WTC11 (cell line): Measurements from ENCODE around the gene EXD3. TPM values are rescaled to one million over a fixed set of nuclear protein-coding genes. Genes with fewer than 3 reads are reported as not detected.

Experiments used
- ATAC-seq: fragments of 200-7000 bp; cut with Tn5 transposase; 2 replicates; pipeline ENCODE4 v1.10.0; 2021; ENCODE audit warnings: mild to moderate bottlenecking, moderate library complexity
- CTCF ChIA-PET: fragments of 300-600 bp; sonication (Branson Sonifier 250); formaldehyde crosslinking; loops from one replicate; lab custom pipeline; 2021; ENCODE audit warnings: antibody characterized with exemption; lab: Charles Lee
- POLR2A ChIA-PET: fragments of 350-600 bp; sonication (Branson Sonifier 250); formaldehyde crosslinking; loops from one replicate; lab custom pipeline; 2021; ENCODE audit warnings: antibody characterized with exemption; lab: Charles Lee
- DNase-seq: peaks from one replicate; pipeline ENCODE4 v3.0.0; 2021; ENCODE audit warnings: low spot score
- H3K27ac Mint-ChIP-seq: 2 replicates; pipeline ENCODE4 v1.8.0; 2021; ENCODE audit warnings: mixed read lengths
- H3K27me3 Mint-ChIP-seq: 2 replicates; pipeline ENCODE4 v1.8.0; 2021; ENCODE audit warnings: low read depth, mild to moderate bottlenecking, moderate library complexity, mixed read lengths
- H3K36me3 Mint-ChIP-seq: 2 replicates; pipeline ENCODE4 v1.8.0; 2021; ENCODE audit warnings: mixed read lengths
- H3K4me1 Mint-ChIP-seq: 2 replicates; pipeline ENCODE4 v1.8.0; 2022; ENCODE audit warnings: mixed read lengths
- H3K4me3 Mint-ChIP-seq: 2 replicates; pipeline ENCODE4 v1.8.0; 2021; ENCODE audit warnings: mild to moderate bottlenecking, moderate library complexity, mixed read lengths
- H3K9me3 Mint-ChIP-seq: 2 replicates; pipeline ENCODE4 v1.8.0; 2021; ENCODE audit warnings: mixed read lengths
- ATF1 ChIP-seq: sonication (generic); formaldehyde crosslinking; IDR thresholded peaks from 2 replicates; pipeline ENCODE4 v1.8.1; 2023; ENCODE audit warnings: mild to moderate bottlenecking, moderate library complexity, missing genetic modification reagents
- E2F5 ChIP-seq: sonication (generic); formaldehyde crosslinking; IDR thresholded peaks from 2 replicates; pipeline ENCODE4 v1.8.1; 2022; ENCODE audit warnings: mild to moderate bottlenecking, moderate library complexity, missing genetic modification reagents
- ESRRA ChIP-seq: sonication (generic); formaldehyde crosslinking; IDR thresholded peaks from 2 replicates; pipeline ENCODE4 v1.8.1; 2022; ENCODE audit warnings: mild to moderate bottlenecking, missing genetic modification reagents, borderline replicate concordance
- KAT7 ChIP-seq: sonication (generic); formaldehyde crosslinking; IDR thresholded peaks from 2 replicates; pipeline ENCODE4 v1.8.1; 2023; ENCODE audit warnings: missing genetic modification reagents, mild to moderate bottlenecking, borderline replicate concordance
- NR1H2 ChIP-seq: sonication (generic); formaldehyde crosslinking; IDR thresholded peaks from 2 replicates; pipeline ENCODE4 v1.9.0; 2021; ENCODE audit warnings: mild to moderate bottlenecking, moderate library complexity, missing genetic modification reagents
- OVOL2 ChIP-seq: fragments of 250-450 bp; sonication (Bioruptor Pico); IDR thresholded peaks from 2 replicates; pipeline ENCODE4 v1.9.0; 2021; ENCODE audit warnings: mild to moderate bottlenecking, borderline replicate concordance
- SOX15 ChIP-seq: fragments of 250-450 bp; sonication (Bioruptor Pico); IDR thresholded peaks from 2 replicates; pipeline ENCODE4 v1.9.0; 2021; ENCODE audit warnings: mild to moderate bottlenecking
- USF2 ChIP-seq: sonication (generic); formaldehyde crosslinking; IDR thresholded peaks from 2 replicates; pipeline ENCODE4 v1.8.1; 2023; ENCODE audit warnings: mild to moderate bottlenecking, missing genetic modification reagents, moderate library complexity
- ZNF121 ChIP-seq: sonication (generic); formaldehyde crosslinking; IDR thresholded peaks from 2 replicates; pipeline ENCODE4 v1.8.0; 2023; ENCODE audit warnings: missing genetic modification reagents
- ZNF263 ChIP-seq: sonication (generic); formaldehyde crosslinking; IDR thresholded peaks from 2 replicates; pipeline ENCODE4 v1.8.1; 2022; ENCODE audit warnings: low read depth, mild to moderate bottlenecking, moderate library complexity, missing genetic modification reagents
- ZNF671 ChIP-seq: fragments of 250-450 bp; sonication (Bioruptor Pico); IDR thresholded peaks from 2 replicates; pipeline ENCODE4 v1.8.0; 2021; ENCODE audit warnings: mild to moderate bottlenecking
- total RNA-seq: library from RNA; stranded (reverse); gene quantifications from 3 replicates; pipeline ENCODE4 v1.2.3, GENCODE V29; 2021
- TF ChIP-seq, protein P1 (sequence below): sonication (generic); formaldehyde crosslinking; conservative IDR thresholded peaks from 2 replicates; pipeline ENCODE4 v1.8.1; 2022; ENCODE audit warnings: mild to moderate bottlenecking, missing genetic modification reagents
- TF ChIP-seq, protein P2 (sequence below): sonication (generic); formaldehyde crosslinking; IDR thresholded peaks from 2 replicates; pipeline ENCODE4 v1.8.1; 2023; ENCODE audit warnings: mild to moderate bottlenecking, missing genetic modification reagents
- TF ChIP-seq, protein P3 (sequence below): sonication (generic); formaldehyde crosslinking; IDR thresholded peaks from 2 replicates; pipeline ENCODE4 v1.8.1; 2022; ENCODE audit warnings: missing genetic modification reagents, borderline replicate concordance
- TF ChIP-seq, protein P4 (sequence below): fragments of 250-450 bp; sonication (Bioruptor Pico); IDR thresholded peaks from 2 replicates; pipeline ENCODE4 v1.9.0; 2021; ENCODE audit warnings: mild to moderate bottlenecking

EXD3 gene
- total RNA-seq, 1 experiment from 2014 or later = 21.2 TPM

- H3K27me3 Mint-ChIP-seq = no peaks in the 10 kb centered on the region
- no peak for ATAC-seq
- no peaks in the 10 kb centered on the region for H3K4me1 Mint-ChIP-seq
- no peak overlapping the region for H3K27ac Mint-ChIP-seq
- H3K36me3 Mint-ChIP-seq = no peaks in the 10 kb centered on the region
- H3K9me3 Mint-ChIP-seq = no peaks in the 10 kb centered on the region
- no peak for DNase-seq
- CTCF ChIA-PET = interaction anchor here (0.7 to 2.1 kb wide), 6 partner anchors 22 to 118 kb away, joined by 3 to 7 read pairs (median 4); partner anchors contain the start of genes EXD3, NRARP and TOR4A
- POLR2A ChIA-PET = no interaction called here
- H3K4me3 Mint-ChIP-seq = no peak overlapping the region
- TF ChIP-seq USF2 (CRISPR knock-in tag) (no peak), ZNF121 (CRISPR knock-in tag) (no peak)
Measured at GRCh38 chr9:137395666-137396010, 27.3 kb downstream of the EXD3 start.

DNA sequence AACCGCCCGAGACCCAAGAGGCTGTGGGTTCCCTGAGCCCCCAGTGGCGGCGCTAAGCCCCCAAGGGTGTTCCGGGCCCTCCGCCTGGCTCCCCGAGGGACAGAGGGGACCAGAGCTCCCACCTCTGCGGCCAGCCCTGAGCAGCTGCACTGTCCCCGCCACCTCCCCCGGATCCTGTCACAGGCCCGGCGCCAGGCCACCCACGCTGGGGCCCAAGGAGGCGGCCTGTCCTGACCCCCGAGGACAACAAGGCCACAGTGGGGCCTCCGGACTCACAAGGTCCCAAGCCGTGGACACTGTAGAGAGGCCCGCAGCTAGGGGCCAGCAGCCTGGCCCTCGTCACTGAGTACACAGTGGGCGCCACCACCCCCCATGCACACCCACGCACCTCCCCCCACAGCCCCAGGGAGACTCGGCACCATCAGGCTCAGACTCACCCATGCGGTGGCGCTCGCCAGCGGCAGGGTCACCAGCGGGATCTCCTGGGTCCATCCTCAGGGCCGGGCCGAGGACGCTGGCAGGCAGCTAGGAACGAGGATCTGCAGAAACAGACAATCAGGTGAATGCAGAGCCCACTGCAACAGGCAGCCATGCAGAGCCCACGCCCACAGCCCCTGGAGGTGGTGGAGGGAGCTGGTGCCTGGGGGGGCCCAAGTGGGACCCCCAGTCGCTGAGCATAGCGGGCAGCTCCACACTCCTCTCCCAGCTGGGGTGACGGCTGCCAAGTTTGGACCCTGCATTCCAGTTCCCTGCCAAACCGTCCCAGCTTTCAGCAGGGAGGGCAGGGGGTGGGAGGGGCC, 27.9 kb downstream of the EXD3 start:
- TF ChIP-seq, protein P1, sequence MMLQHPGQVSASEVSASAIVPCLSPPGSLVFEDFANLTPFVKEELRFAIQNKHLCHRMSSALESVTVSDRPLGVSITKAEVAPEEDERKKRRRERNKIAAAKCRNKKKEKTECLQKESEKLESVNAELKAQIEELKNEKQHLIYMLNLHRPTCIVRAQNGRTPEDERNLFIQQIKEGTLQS = no peak
- no peak for TF ChIP-seq OVOL2
- TF ChIP-seq, protein P2, sequence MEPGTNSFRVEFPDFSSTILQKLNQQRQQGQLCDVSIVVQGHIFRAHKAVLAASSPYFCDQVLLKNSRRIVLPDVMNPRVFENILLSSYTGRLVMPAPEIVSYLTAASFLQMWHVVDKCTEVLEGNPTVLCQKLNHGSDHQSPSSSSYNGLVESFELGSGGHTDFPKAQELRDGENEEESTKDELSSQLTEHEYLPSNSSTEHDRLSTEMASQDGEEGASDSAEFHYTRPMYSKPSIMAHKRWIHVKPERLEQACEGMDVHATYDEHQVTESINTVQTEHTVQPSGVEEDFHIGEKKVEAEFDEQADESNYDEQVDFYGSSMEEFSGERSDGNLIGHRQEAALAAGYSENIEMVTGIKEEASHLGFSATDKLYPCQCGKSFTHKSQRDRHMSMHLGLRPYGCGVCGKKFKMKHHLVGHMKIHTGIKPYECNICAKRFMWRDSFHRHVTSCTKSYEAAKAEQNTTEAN (CRISPR knock-in tag) = no peak
- TF ChIP-seq ZNF671 (CRISPR knock-in tag) = no peak
- no peak for TF ChIP-seq ZNF121 (CRISPR knock-in tag)
- no peak for TF ChIP-seq ATF1 (CRISPR knock-in tag)
- no peak for TF ChIP-seq SOX15 (CRISPR knock-in tag)
- no peak for TF ChIP-seq E2F5 (CRISPR knock-in tag)
- no peak for TF ChIP-seq ZNF263 (CRISPR knock-in tag)
- TF ChIP-seq, protein P3, sequence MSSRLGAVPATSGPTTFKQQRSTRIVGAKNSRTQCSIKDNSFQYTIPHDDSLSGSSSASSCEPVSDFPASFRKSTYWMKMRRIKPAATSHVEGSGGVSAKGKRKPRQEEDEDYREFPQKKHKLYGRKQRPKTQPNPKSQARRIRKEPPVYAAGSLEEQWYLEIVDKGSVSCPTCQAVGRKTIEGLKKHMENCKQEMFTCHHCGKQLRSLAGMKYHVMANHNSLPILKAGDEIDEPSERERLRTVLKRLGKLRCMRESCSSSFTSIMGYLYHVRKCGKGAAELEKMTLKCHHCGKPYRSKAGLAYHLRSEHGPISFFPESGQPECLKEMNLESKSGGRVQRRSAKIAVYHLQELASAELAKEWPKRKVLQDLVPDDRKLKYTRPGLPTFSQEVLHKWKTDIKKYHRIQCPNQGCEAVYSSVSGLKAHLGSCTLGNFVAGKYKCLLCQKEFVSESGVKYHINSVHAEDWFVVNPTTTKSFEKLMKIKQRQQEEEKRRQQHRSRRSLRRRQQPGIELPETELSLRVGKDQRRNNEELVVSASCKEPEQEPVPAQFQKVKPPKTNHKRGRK = no peak
- TF ChIP-seq KAT7 = no peak
- TF ChIP-seq, all 79 proteins: peak for 0
- Mint-ChIP-seq H3K9me3 (no peaks in the 10 kb centered on the region), H3K27me3 (no peaks in the 10 kb centered on the region), H3K4me3 (no peak overlapping the region), H3K4me1 (no peaks in the 10 kb centered on the region), H3K27ac (no peak overlapping the region), H3K36me3 (no peaks in the 10 kb centered on the region)
- no peak for DNase-seq
- CTCF ChIA-PET = interaction anchor here (0.7 to 2.1 kb wide), 5 partner anchors 21 to 118 kb away, joined by 3 to 7 read pairs (median 4); partner anchors contain the start of genes EXD3, NRARP and TOR4A
- POLR2A ChIA-PET = no interaction called here
- ATAC-seq = no peak

GRCh38 chr9:137393176-137394150, 29.5 kb downstream of the EXD3 start:
- Mint-ChIP-seq H3K9me3 (no peaks in the 10 kb centered on the region), H3K4me3 (no peak overlapping the region), H3K27ac (no peak overlapping the region), H3K4me1 (no peaks in the 10 kb centered on the region), H3K27me3 (no peaks in the 10 kb centered on the region), H3K36me3 (peaks cover 3% of the 10 kb centered on the region; the same call in 1 of the 2 replicates)
- CTCF ChIA-PET = no interaction called here
- no peak for DNase-seq
- POLR2A ChIA-PET = no interaction called here
- TF ChIP-seq NR1H2 (CRISPR knock-in tag) (no peak), ESRRA (CRISPR knock-in tag) (no peak), ATF1 (CRISPR knock-in tag) (no peak)
- TF ChIP-seq, protein P4, sequence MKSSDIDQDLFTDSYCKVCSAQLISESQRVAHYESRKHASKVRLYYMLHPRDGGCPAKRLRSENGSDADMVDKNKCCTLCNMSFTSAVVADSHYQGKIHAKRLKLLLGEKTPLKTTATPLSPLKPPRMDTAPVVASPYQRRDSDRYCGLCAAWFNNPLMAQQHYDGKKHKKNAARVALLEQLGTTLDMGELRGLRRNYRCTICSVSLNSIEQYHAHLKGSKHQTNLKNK (CRISPR knock-in tag) = no peak
- ATAC-seq = no peak
